Daoy (cell line): ENCODE measurements around the gene BAIAP2L1. TPM values are rescaled to one million over a fixed set of nuclear protein-coding genes. Genes with fewer than 3 reads are reported as not detected.
"Not testable (repeated sequence)": the region's sequence is repeated elsewhere in the genome, so short reads cannot be mapped to it uniquely, and the experiment has no call there.

Source experiments
- DNase-seq: peaks from one replicate; pipeline ENCODE4 v3.0.0-alpha.2; 2015; ENCODE audit warnings: low read depth
- total RNA-seq: library from RNA; depleted of rRNA; stranded (reverse); fragments of >200 nt; shearing (Covaris generic); gene quantifications from 2 replicates; pipeline ENCODE4 v1.2.3, GENCODE V29; 2014; rRNA removed

BAIAP2L1 gene
- 11.1 and 14.3 TPM in 2 replicates for total RNA-seq

DNA sequence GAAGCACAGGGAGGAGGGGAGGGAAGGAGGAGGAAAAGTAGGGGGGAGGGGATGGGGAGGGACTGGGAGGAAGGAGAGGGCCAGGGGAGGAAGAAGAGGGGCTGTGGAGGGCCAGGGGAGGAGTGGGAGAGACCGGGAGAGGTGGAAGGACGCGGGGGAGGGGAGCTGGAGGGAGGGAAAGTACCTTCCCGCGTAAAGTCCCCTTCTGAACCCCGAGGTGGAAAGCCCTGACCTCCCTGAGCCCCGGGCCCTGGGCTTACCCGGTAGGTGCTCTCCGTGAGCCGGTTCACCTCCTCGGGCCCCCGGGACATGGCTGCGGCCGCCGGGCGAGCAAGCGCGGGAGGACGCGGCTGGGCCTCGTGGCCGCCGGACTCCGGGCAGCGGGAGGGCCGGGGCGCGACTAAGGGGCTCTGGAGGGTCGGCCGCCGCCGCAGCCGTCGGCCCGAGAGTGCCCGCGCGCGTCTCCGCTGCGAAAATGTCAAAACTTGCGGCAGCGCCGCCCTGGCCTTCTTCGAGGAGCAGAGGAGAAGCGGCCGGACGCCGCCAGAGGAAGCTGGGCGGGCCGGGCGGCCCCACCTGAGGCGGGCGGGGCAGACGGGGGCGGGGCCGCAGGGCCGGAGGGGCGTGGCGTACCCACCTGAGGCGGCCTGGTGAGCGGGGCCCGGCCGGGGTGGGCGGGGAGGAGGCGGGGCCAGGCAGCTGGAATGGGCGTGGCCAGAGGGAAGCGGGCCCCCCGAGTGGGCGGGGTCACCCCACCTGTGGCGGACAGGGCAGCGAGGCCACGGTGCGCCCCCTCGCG is at the start of gene BAIAP2L1:
TSS of gene BAIAP2L1 (minus strand) at position 549 of the 799 bp plus-strand sequence. CDS start at position 311, 238 bp downstream.
- peak; percentile 92 for DNase-seq

DNA sequence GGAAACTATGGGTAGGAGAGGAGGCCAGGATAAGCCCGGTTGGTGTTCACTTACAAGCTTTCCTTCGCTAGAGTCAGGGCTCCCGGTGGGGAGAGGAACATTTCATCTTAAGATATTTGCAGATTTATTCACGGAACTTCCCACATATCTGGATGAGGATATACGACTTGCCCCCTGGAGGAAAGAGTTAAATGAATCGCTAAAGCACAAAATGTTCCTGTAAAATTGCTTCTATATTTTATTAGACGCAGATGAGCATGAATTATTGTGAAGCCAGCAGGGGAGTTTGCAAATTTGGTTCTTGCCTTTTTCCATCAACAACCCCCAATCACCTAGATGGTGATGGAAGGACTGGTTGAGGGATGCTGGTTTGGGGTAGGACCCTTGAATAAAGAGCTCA is 47.9 kb upstream of the BAIAP2L1 start:
- no peak for DNase-seq

DNA sequence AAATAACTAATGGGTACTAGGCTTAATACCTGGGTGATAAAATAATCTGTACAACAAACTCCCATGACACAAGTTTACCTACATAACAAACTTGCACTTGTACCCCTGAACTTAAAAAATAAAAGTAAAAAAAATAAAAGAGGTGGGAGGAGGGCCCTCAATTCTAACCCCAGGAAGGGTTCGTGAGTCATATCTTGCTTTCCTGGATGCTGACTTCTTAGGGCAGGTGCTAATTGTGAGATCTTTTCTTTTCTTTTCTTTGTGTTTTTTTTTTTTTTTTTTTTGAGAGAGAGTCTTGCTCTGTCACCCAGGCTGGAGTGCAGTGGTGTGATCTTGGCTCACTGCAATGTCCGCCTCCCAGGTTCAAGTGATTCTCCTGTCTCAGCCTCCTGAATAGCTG is 40.1 kb upstream of the BAIAP2L1 start:
- not testable (repeated sequence) for DNase-seq

GRCh38 chr7:98439484-98439883 is 38.6 kb upstream of the BAIAP2L1 start:
- no peak for DNase-seq

DNA sequence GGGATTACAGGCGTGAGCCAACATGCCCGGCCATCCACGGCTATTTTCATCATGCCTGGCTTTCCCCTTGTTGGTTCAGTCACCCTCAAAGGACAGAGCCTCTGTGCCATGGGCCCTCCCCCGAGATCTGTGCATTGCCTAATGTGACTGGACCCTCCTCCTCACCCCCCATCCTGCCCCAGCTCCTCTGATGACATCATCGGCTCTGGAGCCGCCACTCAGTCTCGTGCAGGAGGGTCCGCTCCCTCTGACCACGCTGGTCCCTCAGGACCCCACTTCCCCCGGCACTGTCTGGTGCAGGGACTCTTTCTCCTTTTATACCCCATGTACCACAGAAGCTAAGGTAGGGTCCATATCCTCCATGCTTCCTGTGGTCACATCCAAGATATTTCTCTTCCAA is 33.2 kb upstream of the BAIAP2L1 start:
- no peak for DNase-seq

GRCh38 chr7:98429799-98430198 is 28.9 kb upstream of the BAIAP2L1 start:
- no peak for DNase-seq

DNA sequence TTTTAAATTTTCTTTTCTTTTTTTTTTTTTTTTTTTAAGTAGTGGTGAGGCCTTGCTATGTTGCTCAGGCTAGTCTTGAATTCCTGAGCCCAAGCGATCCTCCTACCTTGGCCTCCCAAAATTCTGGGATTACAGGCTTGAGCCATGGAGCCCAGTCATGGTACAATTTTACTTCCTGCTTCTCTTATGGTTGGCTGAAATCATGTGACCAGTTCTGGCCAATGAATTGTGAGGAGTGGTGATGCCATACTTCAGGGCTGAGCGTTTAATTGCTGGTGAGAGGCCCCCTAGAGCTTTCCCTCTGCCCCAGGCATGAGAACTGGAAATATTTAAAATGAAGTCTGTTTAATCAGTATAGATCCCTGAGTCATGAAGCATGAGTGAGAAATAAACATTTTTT is 22.2 kb upstream of the BAIAP2L1 start:
- peak; percentile 69 for DNase-seq

GRCh38 chr7:98420966-98421612 is 20.2 kb upstream of the BAIAP2L1 start:
- DNase-seq = peak; percentile 77

- not testable (repeated sequence) for DNase-seq
These were observed 19.1 kb upstream of the BAIAP2L1 start for GRCh38 chr7:98419988-98420387.

DNA sequence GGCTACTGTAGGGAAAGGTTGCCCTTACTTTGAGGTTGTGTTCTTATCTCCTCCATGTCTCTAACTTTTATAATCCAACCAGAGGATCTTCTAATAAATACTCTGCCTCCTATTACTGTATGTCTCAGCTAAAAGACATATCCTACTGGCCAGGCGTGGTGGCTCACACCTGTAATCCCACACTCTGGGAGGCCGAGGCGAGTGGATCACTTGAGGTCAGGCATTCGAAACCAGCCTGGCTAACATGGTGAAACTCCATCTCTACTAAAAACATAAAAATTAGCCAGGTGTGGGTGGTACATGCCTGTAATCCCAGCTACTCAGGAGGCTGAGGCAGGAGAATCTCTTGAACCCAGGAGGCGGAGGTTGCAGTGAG is 18.4 kb upstream of the BAIAP2L1 start:
- not testable (repeated sequence) for DNase-seq

- DNase-seq = peak; percentile 99
These were observed 17.9 kb upstream of the BAIAP2L1 start for GRCh38 chr7:98418636-98419315.

- DNase-seq = peak; percentile 63
These were observed 17.4 kb upstream of the BAIAP2L1 start for GRCh38 chr7:98418271-98418635.

DNA sequence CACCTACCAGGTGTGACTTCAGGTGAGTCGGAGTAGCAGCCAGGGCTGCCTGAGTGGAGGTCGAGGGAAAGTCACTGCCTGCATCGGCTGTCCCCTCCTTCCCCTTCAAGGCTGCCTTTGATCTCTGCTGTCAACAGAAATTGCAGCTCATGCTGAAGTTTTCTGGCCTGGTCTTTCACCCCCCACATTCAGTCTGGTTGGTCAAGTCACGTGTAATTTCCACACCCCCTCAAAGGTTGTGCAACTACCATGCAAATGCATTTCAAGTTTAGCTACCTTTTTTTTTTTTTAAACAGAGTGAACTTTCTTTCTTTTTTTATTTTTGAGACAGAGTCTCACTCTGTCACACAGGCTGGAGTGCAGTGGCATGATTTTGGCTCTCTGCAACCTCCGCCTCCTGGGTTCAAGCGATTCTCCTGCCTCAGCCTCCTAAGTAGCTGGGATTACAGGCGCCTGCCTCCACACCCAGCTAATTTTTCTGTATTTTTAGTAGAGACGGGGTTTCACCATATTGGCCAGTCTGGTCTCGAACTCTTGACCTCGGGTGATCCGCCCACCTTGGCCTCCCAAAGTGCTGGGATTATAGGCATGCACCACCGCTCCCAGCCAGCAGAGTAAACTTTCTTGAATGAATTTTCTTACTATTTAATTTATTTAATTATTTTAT is 16.8 kb upstream of the BAIAP2L1 start:
- DNase-seq = peak; percentile 22

DNA sequence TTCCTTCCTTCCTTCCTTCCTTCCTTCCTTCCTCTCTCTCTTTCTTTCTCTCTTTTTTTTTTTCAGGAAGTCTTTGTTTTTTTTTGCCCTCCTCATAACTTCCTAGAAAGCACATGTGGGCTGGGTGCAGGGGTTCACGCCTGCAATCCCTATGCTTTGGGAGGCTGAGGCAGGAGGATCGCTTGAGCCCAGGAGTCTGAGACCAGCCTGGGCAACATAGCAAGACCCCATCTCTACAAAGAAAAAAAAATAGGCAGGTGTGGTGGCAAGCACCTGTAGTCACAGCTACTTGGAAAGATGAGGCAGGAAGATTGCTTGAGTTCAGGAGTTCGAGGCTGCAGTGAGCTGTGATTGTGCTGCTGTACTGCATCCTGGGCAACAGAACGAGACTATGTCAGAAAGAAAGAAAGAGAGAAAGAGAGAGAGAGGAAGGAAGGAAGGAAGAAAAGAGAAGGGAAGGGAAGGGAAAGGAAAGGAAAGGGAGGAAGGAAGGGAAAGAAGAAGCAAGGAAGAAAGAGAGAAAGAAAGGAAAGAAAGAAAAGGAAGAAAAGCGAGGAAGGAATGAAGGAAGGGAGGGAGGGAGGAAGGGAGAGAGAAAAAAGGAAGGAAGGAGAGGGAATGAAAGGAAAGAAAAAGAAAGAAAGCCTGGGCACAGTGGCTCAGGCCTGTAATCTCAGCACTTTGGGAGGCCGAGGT is 13.5 kb upstream of the BAIAP2L1 start:
- DNase-seq = no peak

GRCh38 chr7:98413655-98414054 is 12.8 kb upstream of the BAIAP2L1 start:
- DNase-seq = not testable (repeated sequence)

DNA sequence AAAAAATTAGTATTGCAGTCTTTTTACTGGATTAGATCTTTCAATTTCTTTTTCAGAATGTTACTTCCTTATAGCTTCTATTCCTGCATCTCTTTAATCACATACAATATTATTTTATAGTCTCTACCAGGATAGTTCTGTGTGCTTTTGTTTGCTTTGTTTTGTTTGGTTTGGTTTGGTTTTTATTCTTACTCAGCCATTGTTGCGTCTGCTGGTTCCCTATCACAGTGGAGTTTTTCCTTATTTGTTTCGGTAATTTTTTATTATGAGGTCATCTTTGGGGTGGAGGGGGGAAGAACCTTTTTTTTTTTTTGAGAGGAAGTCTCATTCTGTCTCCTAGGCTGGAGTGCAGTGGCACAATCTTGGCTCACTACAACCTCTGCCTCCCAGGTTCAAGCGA is 9.0 kb upstream of the BAIAP2L1 start:
- DNase-seq = no peak

DNA sequence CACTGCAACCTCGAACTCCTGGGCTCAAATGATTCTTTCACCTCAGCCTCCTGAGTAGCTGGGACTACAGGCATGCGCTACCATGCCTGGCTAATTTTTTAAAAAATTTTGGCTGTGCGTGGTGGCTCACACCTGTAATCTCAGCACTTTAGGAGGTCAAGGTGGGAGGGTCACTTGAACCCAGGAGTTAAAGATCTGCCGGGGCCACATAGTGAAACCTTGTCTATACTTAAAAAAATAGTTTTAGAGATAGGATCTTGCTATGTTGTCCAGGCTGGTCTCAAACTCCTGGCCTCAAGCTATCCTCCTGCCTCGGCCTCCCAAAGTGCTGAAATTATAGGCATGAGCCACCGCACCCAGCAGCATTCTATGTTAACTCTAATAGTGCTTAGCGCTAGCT is 7.3 kb upstream of the BAIAP2L1 start:
- DNase-seq = not testable (repeated sequence)

- DNase-seq = no peak
These were observed 5.9 kb upstream of the BAIAP2L1 start for GRCh38 chr7:98406827-98407226.

GRCh38 chr7:98404840-98405239 is 4.0 kb upstream of the BAIAP2L1 start:
- no peak for DNase-seq

GRCh38 chr7:98399890-98400541 is 874 bp downstream of the BAIAP2L1 start:
- peak; percentile 75 for DNase-seq

- no peak for DNase-seq
These were observed 1.4 kb downstream of the BAIAP2L1 start for GRCh38 chr7:98399462-98399861.
